K562 (cell line): Measurements from ENCODE around the gene KCTD17. TPM values are rescaled to one million over a fixed set of nuclear protein-coding genes. Genes with fewer than 3 reads are reported as not detected.

Experiments
- BHLHE40 ChIP-seq: IDR thresholded peaks from 2 replicates; pipeline ENCODE4 v1.6.1; 2011; ENCODE audit warnings: low read length, improper control_type of control experiment
- CTBP1 ChIP-seq: fragments of 450-650 bp; IDR thresholded peaks from 2 replicates; pipeline ENCODE4 v1.6.1; 2016; ENCODE audit warnings: borderline replicate concordance
- CXXC5 ChIP-seq: fragments of 250-450 bp; sonication (Bioruptor Pico); IDR thresholded peaks from 2 replicates; pipeline ENCODE4 v1.8.0; 2022; ENCODE audit warnings: inconsistent platforms, mild to moderate bottlenecking, moderate library complexity
- E2F8 ChIP-seq: fragments of 450-650 bp; IDR thresholded peaks from 2 replicates; pipeline ENCODE4 v1.7.1; 2018; ENCODE audit warnings: mild to moderate bottlenecking, low read depth; ENCODE audit not compliant: partially characterized antibody
- ETS1 ChIP-seq: conservative IDR thresholded peaks from 2 replicates; pipeline ENCODE4 v1.6.1; 2011; ENCODE audit warnings: low read depth, mild to moderate bottlenecking, low read length; ENCODE audit not compliant: control insufficient read depth
- GABPA ChIP-seq: fragments of 200-800 bp; sonication (Bioruptor generic); conservative IDR thresholded peaks from 2 replicates; pipeline ENCODE4 v1.6.1; 2016; ENCODE audit warnings: low read depth, missing genetic modification characterization, missing compliant biosample characterization
- GATA2 ChIP-seq: sonication (generic); formaldehyde crosslinking; IDR thresholded peaks from 2 replicates; pipeline ENCODE4 v1.4.0; 2020; ENCODE audit warnings: mild to moderate bottlenecking, missing genetic modification reagents
- HINFP ChIP-seq: fragments of 450-650 bp; conservative IDR thresholded peaks from 2 replicates; pipeline ENCODE4 v1.6.1; 2016; ENCODE audit warnings: missing genetic modification characterization, low read depth, mild to moderate bottlenecking, control low read depth, missing compliant biosample characterization
- MTA3 ChIP-seq: fragments of 450-650 bp; formaldehyde crosslinking; IDR thresholded peaks from 2 replicates; pipeline ENCODE4 v1.6.1; 2017; ENCODE audit warnings: mild to moderate bottlenecking, borderline replicate concordance
- PHF8 ChIP-seq: fragments of 200-600 bp; sonication (generic); IDR thresholded peaks from 2 replicates; pipeline ENCODE4 v1.6.1; 2012; ENCODE audit warnings: mixed run types, mild to moderate bottlenecking, inconsistent platforms, low read length, moderate library complexity, borderline replicate concordance
- RFX1 ChIP-seq: fragments of 450-650 bp; IDR thresholded peaks from 2 replicates; pipeline ENCODE4 v1.6.1; 2016; ENCODE audit warnings: mild to moderate bottlenecking, moderate library complexity
- SMAD2 ChIP-seq: fragments of 150-350 bp; IDR thresholded peaks from 2 replicates; pipeline ENCODE4 v1.6.1; 2014; ENCODE audit warnings: low read depth, mild to moderate bottlenecking, low read length
- SMARCC2 ChIP-seq: fragments of 450-650 bp; IDR thresholded peaks from 2 replicates; pipeline ENCODE4 v1.6.1; 2017; ENCODE audit warnings: antibody characterized with exemption, moderate library complexity, mild to moderate bottlenecking, low read depth
- SNIP1 ChIP-seq: fragments of 450-650 bp; IDR thresholded peaks from 2 replicates; pipeline ENCODE4 v1.7.1; 2017; ENCODE audit warnings: low read depth, mild to moderate bottlenecking
- TBP ChIP-seq: optimal IDR thresholded peaks from 2 replicates; pipeline ENCODE3; 2011; ENCODE audit warnings: low read depth, low read length, improper control_type of control experiment
- TRIM24 ChIP-seq, 2 experiments: fragments of 450-650 bp; IDR thresholded peaks; 2 replicates each; pipeline ENCODE4 v1.6.1; 2016
- YY1 ChIP-seq, 3 experiments: IDR thresholded peaks; 2 replicates each; pipeline ENCODE4 v1.6.1; 2011; ENCODE audit warnings: low read length in 2 of 3, mild to moderate bottlenecking in 2 of 3, moderate library complexity in 2 of 3, borderline replicate concordance in 1 of 3, control low read depth in 1 of 3, low read depth in 1 of 3; ENCODE audit not compliant: insufficient read depth in 3 of 3, insufficient replicate concordance in 2 of 3, control insufficient read depth in 1 of 3, insufficient read length in 1 of 3; ENCODE audit errors: extremely low read depth in 1 of 3
- ZBTB7A ChIP-seq: IDR thresholded peaks from 2 replicates; pipeline ENCODE4 v1.6.1; 2011; ENCODE audit warnings: low read depth, mild to moderate bottlenecking, low read length, moderate library complexity, borderline replicate concordance; ENCODE audit not compliant: control insufficient read depth
- ZFX ChIP-seq: sonication (generic); formaldehyde crosslinking; IDR thresholded peaks from 2 replicates; pipeline ENCODE4 v1.8.0; 2022; ENCODE audit warnings: mild to moderate bottlenecking, missing genetic modification reagents, moderate library complexity
- ZNF133 ChIP-seq: fragments of 250-450 bp; sonication (Bioruptor Pico); IDR thresholded peaks from 2 replicates; pipeline ENCODE4 v1.4.0; 2020; ENCODE audit warnings: mild to moderate bottlenecking
- ZNF696 ChIP-seq: fragments of 250-450 bp; sonication (Bioruptor Pico); conservative IDR thresholded peaks from 2 replicates; pipeline ENCODE4 v1.4.0; 2020; ENCODE audit warnings: mild to moderate bottlenecking, moderate library complexity
- polyA plus RNA-seq, 8 experiments: library from polyadenylated mRNA; depleted of rRNA in 4 of 8; stranded (reverse) in 5 of 8; unstranded in 3 of 8; fragments of >200 nt; fragmentation: Nextera tagmentation in 2 of 8; fragmentation: Illumina TruSeq in 1 of 8; extraction: Ambion mirVana in 2 of 8; extraction: Trizol in 1 of 8; gene quantifications; 2 replicates each; pipeline versions ENCODE4 v1.2.1 to v1.2.3, GENCODE V29; 2011 to 2014; ENCODE audit warnings: inconsistent platforms in 1 of 8, missing spikeins in 1 of 8
- total RNA-seq, 7 experiments: library from RNA; depleted of rRNA in 6 of 7; stranded (reverse); fragments of >200 nt in 6 of 7; fragmentation: Illumina TruSeq in 2 of 7; extraction: Trizol in 2 of 7; gene quantifications; 2 replicates each; pipeline versions ENCODE4 v1.2.1 to v1.2.3, GENCODE V29; 2011 to 2021; ENCODE audit warnings: low replicate concordance in 1 of 7

The KCTD17 gene
- total and polyA plus RNA-seq, 9 of the 15 experiments (the other 6 are each of a cell fraction or from before 2014, with no cell fraction given), result 0.22 to 0.90 (median 0.49) TPM; not detected in 2

GRCh38 chr22:37051391-37052385, at the start of gene KCTD17 (continued):
- TF ChIP-seq YY1 (IDR thresholded peaks at IDR 0.05; ENCODE audit: borderline replicate concordance in 1 of 3, control insufficient read depth in 1 of 3, extremely low read depth in 1 of 3, insufficient read depth in 3 of 3, insufficient read length in 1 of 3, insufficient replicate concordance in 2 of 3, low read depth in 1 of 3, low read length in 2 of 3) (peak in 1 of 3 experiments; percentile 13), ZBTB7A (peak; percentile 37; the same call in 1 of the 2 replicates), CXXC5 (CRISPR knock-in tag) (peak; percentile 45), GATA2 (CRISPR knock-in tag) (no peak), HINFP (peak; percentile 85), PHF8 (peak; percentile 14; the same call in 1 of the 2 replicates), ETS1 (peak; percentile 47; the same call in 1 of the 2 replicates), E2F8 (no peak), SMAD2 (no peak), ZNF133 (CRISPR knock-in tag) (no peak), SNIP1 (no peak), ZFX (no peak), GABPA (0 out of 2 replicates have a peak, but pooled peaks have one; percentile 19), ZNF696 (no peak), MTA3 (no peak), CTBP1 (peak; percentile 44; the same call in 1 of the 2 replicates), SMARCC2 (no peak), TRIM24 (IDR thresholded peaks at IDR 0.05) (no peak), RFX1 (peak; percentile 61), TBP (no peak), BHLHE40 (no peak)
